Measurements from ENCODE around the gene NUP210. TPM values are rescaled to one million over a fixed set of nuclear protein-coding genes. Genes with fewer than 3 reads are reported as not detected.

Gene NUP210
- polyA plus RNA-seq, 1 of the 3 experiments (the other 2 are of a cell fraction): 1.8 TPM

- POLR2A ChIA-PET: interaction anchor here (0.8 kb wide), 1 partner anchor 9 kb away, joined by 3 read pairs; no protein-coding TSS in a partner anchor
- CTCF ChIA-PET: interaction anchor here (0.7 to 1.3 kb wide), 4 partner anchors 11 to 273 kb away, joined by 3 to 5 read pairs (median 3); no protein-coding TSS in a partner anchor
- H3K4me2 ChIP-seq: no peak overlapping the region
- H3K9me3 ChIP-seq: no peaks in the 10 kb centered on the region
- H3K4me3 ChIP-seq (ENCODE audit: low read depth in 2 of 2, low read length in 1 of 2): no peak overlapping the region
- no peak overlapping the region for H2AFZ ChIP-seq (ENCODE audit: low read depth)
- no peaks in the 10 kb centered on the region for H3K79me2 ChIP-seq (ENCODE audit: insufficient read depth)
- 70% methylated on average over 22 of the region's 24 CpGs for WGBS (ENCODE audit: low lambda C conversion rate)
- H3K9ac ChIP-seq: no peak overlapping the region
- peaks cover 0 to 5% of the 10 kb centered on the region in 2 experiments for H3K36me3 ChIP-seq (replicated peaks in 1 of 2; ENCODE audit: control insufficient read depth in 1 of 2, insufficient read depth in 2 of 2, low read length in 1 of 2)
- H3K4me1 ChIP-seq (ENCODE audit: control insufficient read depth in 1 of 2, insufficient read depth in 2 of 2, low read depth in 1 of 2, low read length in 1 of 2): no peaks in the 10 kb centered on the region
- DNase-seq: no peak
- TF ChIP-seq RXRA (IDR thresholded peaks at IDR 0.05; ENCODE audit: borderline replicate concordance, low read depth): no peak
- no peak for TF ChIP-seq JUND (IDR thresholded peaks at IDR 0.05)
- TF ChIP-seq REST (IDR thresholded peaks at IDR 0.05; ENCODE audit: low read depth, low read length): no peak
- no peak for TF ChIP-seq FOXM1 (IDR thresholded peaks at IDR 0.05; ENCODE audit: low read depth)
- TF ChIP-seq NFIC (IDR thresholded peaks at IDR 0.05; ENCODE audit: borderline replicate concordance): no peak
- TF ChIP-seq EP300 (IDR thresholded peaks at IDR 0.05; ENCODE audit: borderline replicate concordance in 1 of 2, low read depth in 1 of 2, low read length in 1 of 2): no peak
- TF ChIP-seq GATA2 (CRISPR knock-in tag; IDR thresholded peaks at IDR 0.05): no peak
- no peak for TF ChIP-seq TCF12 (IDR thresholded peaks at IDR 0.05)
- TF ChIP-seq RCOR1 (IDR thresholded peaks at IDR 0.05; ENCODE audit: low read length): no peak
- TF ChIP-seq USF2 (IDR thresholded peaks at IDR 0.05; ENCODE audit: borderline replicate concordance, low read depth, low read length): no peak
- TF ChIP-seq ZBTB33 (IDR thresholded peaks at IDR 0.05; ENCODE audit: borderline replicate concordance, low read depth): no peak
- no peak for TF ChIP-seq NRF1 (IDR thresholded peaks at IDR 0.05; ENCODE audit: low read depth, low read length)
- TF ChIP-seq FOXJ3 (CRISPR knock-in tag; IDR thresholded peaks at IDR 0.05): no peak
- TF ChIP-seq SMC3 (IDR thresholded peaks at IDR 0.05; ENCODE audit: low read depth, low read length): no peak
- no peak for TF ChIP-seq IRF3 (IDR thresholded peaks at IDR 0.05; ENCODE audit: low read depth, low read length)
- TF ChIP-seq TEAD4 (IDR thresholded peaks at IDR 0.05; ENCODE audit: borderline replicate concordance, insufficient read depth): no peak
- no peak for TF ChIP-seq FOSL2 (IDR thresholded peaks at IDR 0.05; ENCODE audit: borderline replicate concordance, low read depth)
- no peaks in the 10 kb centered on the region for H4K20me1 ChIP-seq (ENCODE audit: insufficient read depth)
- H3K27ac ChIP-seq (ENCODE audit: low read depth in 2 of 2, low read length in 1 of 2): no peak overlapping the region; a peak in 1 of 4 replicates
- H3K9me2 ChIP-seq: no peaks in the 10 kb centered on the region
- H3K27me3 ChIP-seq (ENCODE audit: insufficient read depth): no peaks in the 10 kb centered on the region
- no peaks in the 10 kb centered on the region for H3F3A ChIP-seq (replicated peaks; ENCODE audit: insufficient read depth)
These were observed 54.4 kb downstream of the NUP210 start for GRCh38 chr3:13365390-13366379.

Measured in SK-N-SH (cell line).